ENCODE measurements around the gene SLC38A1. TPM values are rescaled to one million over a fixed set of nuclear protein-coding genes. Genes with fewer than 3 reads are reported as not detected.

The SLC38A1 gene
- polyA plus RNA-seq, 1 experiment, result 76.8 TPM

DNA sequence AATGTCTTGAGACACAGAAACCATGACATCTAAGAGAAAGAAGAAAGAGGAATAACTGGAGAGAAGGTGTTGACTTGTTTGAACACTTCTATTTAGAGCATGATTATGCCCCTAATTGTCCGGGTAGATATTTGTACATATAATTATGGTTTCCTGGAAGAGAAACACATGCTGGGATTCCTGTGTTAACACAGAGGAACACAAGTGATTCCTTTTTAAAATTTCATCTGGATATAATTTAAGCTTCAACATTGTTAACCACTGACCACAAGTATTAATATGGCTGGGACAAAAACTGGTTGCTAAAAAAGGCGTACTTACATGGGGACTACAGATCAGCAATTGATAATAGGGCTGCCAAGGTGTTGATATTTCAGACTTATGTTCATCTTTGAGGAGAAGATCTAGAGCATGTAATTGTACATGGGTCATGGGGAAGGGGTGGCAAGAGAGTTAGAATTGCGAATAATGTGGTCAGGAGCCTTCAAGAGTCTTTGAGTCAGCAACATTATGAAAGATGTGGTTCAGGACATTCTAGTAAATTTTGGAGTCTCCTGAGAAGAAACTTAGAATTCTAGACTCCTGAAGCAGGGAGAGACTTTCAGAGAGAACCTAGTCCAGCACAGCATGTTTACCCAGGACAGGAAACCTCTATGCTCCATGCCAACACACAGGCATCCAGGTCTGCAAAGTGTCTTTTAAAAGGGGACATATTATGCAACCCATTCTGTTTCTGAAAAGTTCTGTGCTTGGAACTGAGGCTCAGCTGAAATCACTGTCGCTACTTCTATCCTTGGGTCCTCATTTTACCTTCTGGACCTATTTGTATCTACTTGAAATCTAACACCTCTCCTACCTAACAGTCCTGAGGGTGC is 56.5 kb downstream of the SLC38A1 start:
- TF ChIP-seq, protein P1, sequence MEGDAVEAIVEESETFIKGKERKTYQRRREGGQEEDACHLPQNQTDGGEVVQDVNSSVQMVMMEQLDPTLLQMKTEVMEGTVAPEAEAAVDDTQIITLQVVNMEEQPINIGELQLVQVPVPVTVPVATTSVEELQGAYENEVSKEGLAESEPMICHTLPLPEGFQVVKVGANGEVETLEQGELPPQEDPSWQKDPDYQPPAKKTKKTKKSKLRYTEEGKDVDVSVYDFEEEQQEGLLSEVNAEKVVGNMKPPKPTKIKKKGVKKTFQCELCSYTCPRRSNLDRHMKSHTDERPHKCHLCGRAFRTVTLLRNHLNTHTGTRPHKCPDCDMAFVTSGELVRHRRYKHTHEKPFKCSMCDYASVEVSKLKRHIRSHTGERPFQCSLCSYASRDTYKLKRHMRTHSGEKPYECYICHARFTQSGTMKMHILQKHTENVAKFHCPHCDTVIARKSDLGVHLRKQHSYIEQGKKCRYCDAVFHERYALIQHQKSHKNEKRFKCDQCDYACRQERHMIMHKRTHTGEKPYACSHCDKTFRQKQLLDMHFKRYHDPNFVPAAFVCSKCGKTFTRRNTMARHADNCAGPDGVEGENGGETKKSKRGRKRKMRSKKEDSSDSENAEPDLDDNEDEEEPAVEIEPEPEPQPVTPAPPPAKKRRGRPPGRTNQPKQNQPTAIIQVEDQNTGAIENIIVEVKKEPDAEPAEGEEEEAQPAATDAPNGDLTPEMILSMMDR (IDR thresholded peaks at IDR 0.05; ENCODE audit: insufficient read depth, low read depth, low read length), result no peak
- Histone ChIP-seq H3K4me3 (ENCODE audit: low read depth, low read length) (no peak overlapping the region), H3K27me3 (ENCODE audit: control insufficient read depth, insufficient read depth, low read length) (no peaks in the 10 kb centered on the region), H3K36me3 (ENCODE audit: control insufficient read depth, insufficient read depth, low read length) (peaks cover 3% of the 10 kb centered on the region; the same call in 1 of the 2 replicates)
- CTCF ChIA-PET, result interaction anchor here (1.0 kb wide), 1 partner anchor 35 kb away, joined by 3 read pairs; no protein-coding TSS in a partner anchor
- POLR2A ChIA-PET, result no interaction called here
- DNase-seq (ENCODE audit: low read depth), result no peak

DNA sequence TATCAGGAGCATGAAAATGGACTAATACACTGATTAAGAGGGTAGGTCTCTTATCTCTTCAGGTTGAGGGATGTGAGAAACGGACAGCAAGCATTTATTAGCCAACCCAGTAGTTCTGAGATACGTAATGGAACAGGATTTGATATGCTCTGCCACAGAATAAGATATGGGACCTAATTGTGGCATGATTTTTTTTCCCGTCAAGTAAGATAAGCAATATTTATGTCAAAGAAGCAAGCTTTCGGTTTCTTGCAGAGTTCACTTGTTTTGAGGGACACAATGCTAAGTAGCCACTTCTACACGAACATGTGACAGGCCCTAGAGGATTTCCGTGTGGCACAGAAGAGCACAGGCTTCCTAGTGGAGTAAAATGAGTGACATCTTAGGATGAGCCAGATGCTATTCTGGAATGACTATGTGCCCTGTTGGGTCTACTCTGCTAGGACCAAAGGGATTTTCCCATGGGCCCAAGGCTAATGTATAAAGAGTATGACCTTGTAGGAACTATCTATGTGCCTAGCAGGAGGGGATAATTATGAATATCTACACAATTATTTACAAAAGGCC is 57.9 kb downstream of the SLC38A1 start:
- ChIA-PET CTCF (no interaction called here), POLR2A (no interaction called here)
- 0 out of 2 replicates have a peak, but pooled peaks cover 1% of the 10 kb centered on the region for H3K36me3 ChIP-seq (ENCODE audit: control insufficient read depth, insufficient read depth, low read length)

DNA sequence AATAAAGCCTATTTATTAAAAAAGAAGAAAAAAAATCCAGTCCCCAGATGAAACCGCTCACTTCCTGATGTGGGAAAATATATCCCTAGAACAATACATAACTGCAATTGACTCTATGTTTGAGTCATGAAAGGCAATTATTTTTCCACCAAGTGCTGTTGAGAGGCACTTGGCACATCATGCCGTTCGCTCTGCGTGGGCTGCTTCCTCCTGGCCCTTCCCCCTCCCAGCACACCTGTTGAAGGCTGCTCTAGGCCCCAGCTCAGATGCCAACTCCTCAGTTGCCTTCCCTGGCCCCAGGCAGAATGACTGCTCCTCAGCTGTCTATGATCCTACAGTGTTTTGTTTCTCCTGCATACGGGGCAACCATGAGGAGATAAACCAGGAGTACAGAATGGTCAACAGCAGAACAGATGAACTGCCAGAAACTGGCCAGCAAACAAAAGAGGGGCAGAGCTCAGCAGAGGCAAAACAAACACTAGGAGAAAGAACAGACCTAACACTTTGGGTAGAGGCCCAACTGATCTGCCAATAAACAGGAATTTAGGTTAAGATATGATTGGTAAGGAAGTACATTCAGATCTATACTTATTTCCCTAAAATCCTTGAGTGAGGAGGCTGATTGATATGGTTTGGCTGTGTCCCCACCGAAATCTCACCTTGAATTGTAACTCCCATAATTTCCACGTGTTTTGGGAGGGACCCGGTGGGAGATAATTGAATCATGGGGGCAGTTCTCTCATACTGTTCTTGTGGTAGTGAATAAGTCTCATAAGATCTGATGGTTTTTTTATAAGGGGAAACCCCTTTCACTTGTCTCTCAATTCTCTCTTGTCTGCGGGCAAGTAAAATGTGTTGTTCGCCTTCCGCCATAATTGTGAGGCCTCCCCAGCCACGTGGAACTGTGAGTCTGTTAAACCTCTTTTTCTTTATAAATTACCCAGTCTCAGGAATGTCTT is 58.6 kb downstream of the SLC38A1 start:
- TF ChIP-seq, protein P1 (IDR thresholded peaks at IDR 0.05; ENCODE audit: insufficient read depth, low read depth, low read length), result no peak
- no peak for DNase-seq (ENCODE audit: low read depth)
- Histone ChIP-seq H3K4me3 (ENCODE audit: low read depth, low read length) (no peak overlapping the region), H3K36me3 (ENCODE audit: control insufficient read depth, insufficient read depth, low read length) (0 out of 2 replicates have a peak, but pooled peaks cover 1% of the 10 kb centered on the region), H3K27me3 (ENCODE audit: control insufficient read depth, insufficient read depth, low read length) (no peaks in the 10 kb centered on the region)
- CTCF ChIA-PET, result interaction anchor here (1.4 kb wide), 1 partner anchor 58 kb away, joined by 3 read pairs; the partner anchor contains the start of gene SLC38A1
- POLR2A ChIA-PET, result no interaction called here

More for the DNA sequence above, 57.9 kb downstream of the SLC38A1 start:
- Histone ChIP-seq H3K27me3 (ENCODE audit: control insufficient read depth, insufficient read depth, low read length) (no peaks in the 10 kb centered on the region), H3K4me3 (ENCODE audit: low read depth, low read length) (no peak overlapping the region)
- TF ChIP-seq, protein P1 (IDR thresholded peaks at IDR 0.05; ENCODE audit: insufficient read depth, low read depth, low read length), result no peak
- DNase-seq (ENCODE audit: low read depth), result no peak

DNA sequence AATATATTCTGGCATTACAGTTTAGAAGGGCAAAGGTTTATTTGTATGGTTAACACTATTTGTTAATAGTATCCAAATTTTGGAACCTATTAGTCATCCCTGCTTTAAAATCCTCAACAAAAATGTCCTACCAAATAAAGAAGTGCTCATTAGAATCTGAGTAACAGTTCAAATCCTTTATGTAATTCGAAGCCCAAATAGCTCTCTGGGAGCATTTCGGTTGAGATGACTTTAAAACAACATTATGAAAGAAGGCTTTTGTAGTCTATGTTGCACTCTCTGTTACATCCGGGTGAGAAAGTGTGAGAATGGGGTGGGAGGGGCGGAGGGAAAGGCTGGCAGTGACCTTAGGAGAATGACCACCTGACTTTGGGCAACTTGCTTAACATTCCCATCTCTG is 59.7 kb downstream of the SLC38A1 start:
- no peak for DNase-seq (ENCODE audit: low read depth)
- ChIA-PET CTCF (interaction anchor here (1.4 kb wide), 1 partner anchor 59 kb away, joined by 3 read pairs; the partner anchor contains the start of gene SLC38A1), POLR2A (interaction anchor here (0.6 kb wide), 2 partner anchors 10 to 535 kb away, joined by 3 to 5 read pairs; no protein-coding TSS in a partner anchor)
- H3K27me3 ChIP-seq (ENCODE audit: control insufficient read depth, insufficient read depth, low read length), result no peaks in the 10 kb centered on the region
- H3K4me3 ChIP-seq (ENCODE audit: low read depth, low read length), result no peak overlapping the region
- 0 out of 2 replicates have a peak, but pooled peaks cover 1% of the 10 kb centered on the region for H3K36me3 ChIP-seq (ENCODE audit: control insufficient read depth, insufficient read depth, low read length)
- TF ChIP-seq, protein P1 (IDR thresholded peaks at IDR 0.05; ENCODE audit: insufficient read depth, low read depth, low read length), result no peak
